HepG2 (cell line): Measurements from ENCODE around the gene RABL6. TPM values are rescaled to one million over a fixed set of nuclear protein-coding genes. Genes with fewer than 3 reads are reported as not detected.

ENCODE experiments used
- GTF3A ChIP-seq: sonication (generic); formaldehyde crosslinking; conservative IDR thresholded peaks from 2 replicates; pipeline ENCODE4 v1.4.0; 2020; ENCODE audit warnings: mild to moderate bottlenecking, missing genetic modification reagents
- HNRNPLL ChIP-seq: fragments of 200-400 bp; formaldehyde crosslinking; IDR thresholded peaks from 2 replicates; pipeline ENCODE4 v1.6.1; 2017; ENCODE audit warnings: mild to moderate bottlenecking, low read depth, low read length; ENCODE audit not compliant: poor library complexity, severe bottlenecking
- IRF1 ChIP-seq: sonication (generic); formaldehyde crosslinking; IDR thresholded peaks from 2 replicates; pipeline ENCODE4 v1.4.0; 2020; ENCODE audit warnings: low read depth, mild to moderate bottlenecking, missing genetic modification reagents
- NCOA1 ChIP-seq: sonication (generic); formaldehyde crosslinking; IDR thresholded peaks from 2 replicates; pipeline ENCODE4 v1.9.0; 2021; ENCODE audit warnings: missing genetic modification reagents
- NCOR1 ChIP-seq: fragments of 200-600 bp; sonication (generic); IDR thresholded peaks from 2 replicates; pipeline ENCODE4 v1.7.0; 2017; ENCODE audit warnings: antibody characterized with exemption, low read length, borderline replicate concordance
- PHF5A ChIP-seq: IDR thresholded peaks from one replicate; pipeline ENCODE4 v1.6.1; 2018; ENCODE audit warnings: low read depth, missing genetic modification reagents; ENCODE audit not compliant: unreplicated experiment
- RARA ChIP-seq: IDR thresholded peaks from 2 replicates; pipeline ENCODE4 v1.6.1; 2016; ENCODE audit warnings: missing genetic modification reagents, missing compliant biosample characterization
- SMC3 ChIP-seq: IDR thresholded peaks from 2 replicates; pipeline ENCODE4 v1.6.1; 2011; ENCODE audit warnings: low read length, improper control_type of control experiment
- ZNF619 ChIP-seq: sonication (generic); formaldehyde crosslinking; IDR thresholded peaks from 2 replicates; pipeline ENCODE4 v1.4.0; 2020; ENCODE audit warnings: mild to moderate bottlenecking, missing genetic modification reagents
- ZNF646 ChIP-seq: sonication (generic); formaldehyde crosslinking; IDR thresholded peaks from 2 replicates; pipeline ENCODE4 v1.9.0; 2021; ENCODE audit warnings: mild to moderate bottlenecking, missing genetic modification reagents
- ZNF709 ChIP-seq: sonication (generic); formaldehyde crosslinking; IDR thresholded peaks from 2 replicates; pipeline ENCODE4 v1.5.0; 2020; ENCODE audit warnings: mild to moderate bottlenecking, missing genetic modification reagents
- polyA plus RNA-seq, 8 experiments: library from polyadenylated mRNA; depleted of rRNA in 3 of 8; stranded (reverse) in 7 of 8; unstranded in 1 of 8; fragments of >200 nt; fragmentation: Illumina TruSeq in 4 of 8; extraction: Trizol in 4 of 8; gene quantifications; 2 replicates each; pipeline versions ENCODE4 v1.2.1 to v1.2.3, GENCODE V29; 2011 to 2016; ENCODE audit warnings: low read depth in 4 of 8, missing spikeins in 1 of 8, mixed read lengths in 1 of 8; ENCODE audit not compliant: insufficient read depth in 1 of 8
- total RNA-seq, 5 experiments: library from RNA; depleted of rRNA; stranded (reverse); fragments of >200 nt; fragmentation: Illumina TruSeq; extraction: Trizol; gene quantifications; 2 replicates each; pipeline ENCODE4 v1.2.3, GENCODE V29; 2016; ENCODE audit warnings: low read depth in 1 of 5
- TF ChIP-seq, protein P1 (sequence below): sonication (generic); formaldehyde crosslinking; IDR thresholded peaks from 2 replicates; pipeline ENCODE4 v1.4.0; 2020; ENCODE audit warnings: mild to moderate bottlenecking, missing genetic modification reagents
- TF ChIP-seq, protein P2 (sequence below): sonication (generic); formaldehyde crosslinking; IDR thresholded peaks from 2 replicates; pipeline ENCODE4 v1.8.0; 2022; ENCODE audit warnings: missing genetic modification reagents, mild to moderate bottlenecking, borderline replicate concordance

The RABL6 gene
- total and polyA plus RNA-seq, 2 of the 13 experiments (the other 11 are each of a cell fraction or from before 2014, with no cell fraction given) = 81.5 to 125 TPM

GRCh38 chr9:136885950-136886578 is 78.3 kb downstream of the RABL6 start, which contains the start of gene TRAF2 (continued):
- TF ChIP-seq, protein P1, sequence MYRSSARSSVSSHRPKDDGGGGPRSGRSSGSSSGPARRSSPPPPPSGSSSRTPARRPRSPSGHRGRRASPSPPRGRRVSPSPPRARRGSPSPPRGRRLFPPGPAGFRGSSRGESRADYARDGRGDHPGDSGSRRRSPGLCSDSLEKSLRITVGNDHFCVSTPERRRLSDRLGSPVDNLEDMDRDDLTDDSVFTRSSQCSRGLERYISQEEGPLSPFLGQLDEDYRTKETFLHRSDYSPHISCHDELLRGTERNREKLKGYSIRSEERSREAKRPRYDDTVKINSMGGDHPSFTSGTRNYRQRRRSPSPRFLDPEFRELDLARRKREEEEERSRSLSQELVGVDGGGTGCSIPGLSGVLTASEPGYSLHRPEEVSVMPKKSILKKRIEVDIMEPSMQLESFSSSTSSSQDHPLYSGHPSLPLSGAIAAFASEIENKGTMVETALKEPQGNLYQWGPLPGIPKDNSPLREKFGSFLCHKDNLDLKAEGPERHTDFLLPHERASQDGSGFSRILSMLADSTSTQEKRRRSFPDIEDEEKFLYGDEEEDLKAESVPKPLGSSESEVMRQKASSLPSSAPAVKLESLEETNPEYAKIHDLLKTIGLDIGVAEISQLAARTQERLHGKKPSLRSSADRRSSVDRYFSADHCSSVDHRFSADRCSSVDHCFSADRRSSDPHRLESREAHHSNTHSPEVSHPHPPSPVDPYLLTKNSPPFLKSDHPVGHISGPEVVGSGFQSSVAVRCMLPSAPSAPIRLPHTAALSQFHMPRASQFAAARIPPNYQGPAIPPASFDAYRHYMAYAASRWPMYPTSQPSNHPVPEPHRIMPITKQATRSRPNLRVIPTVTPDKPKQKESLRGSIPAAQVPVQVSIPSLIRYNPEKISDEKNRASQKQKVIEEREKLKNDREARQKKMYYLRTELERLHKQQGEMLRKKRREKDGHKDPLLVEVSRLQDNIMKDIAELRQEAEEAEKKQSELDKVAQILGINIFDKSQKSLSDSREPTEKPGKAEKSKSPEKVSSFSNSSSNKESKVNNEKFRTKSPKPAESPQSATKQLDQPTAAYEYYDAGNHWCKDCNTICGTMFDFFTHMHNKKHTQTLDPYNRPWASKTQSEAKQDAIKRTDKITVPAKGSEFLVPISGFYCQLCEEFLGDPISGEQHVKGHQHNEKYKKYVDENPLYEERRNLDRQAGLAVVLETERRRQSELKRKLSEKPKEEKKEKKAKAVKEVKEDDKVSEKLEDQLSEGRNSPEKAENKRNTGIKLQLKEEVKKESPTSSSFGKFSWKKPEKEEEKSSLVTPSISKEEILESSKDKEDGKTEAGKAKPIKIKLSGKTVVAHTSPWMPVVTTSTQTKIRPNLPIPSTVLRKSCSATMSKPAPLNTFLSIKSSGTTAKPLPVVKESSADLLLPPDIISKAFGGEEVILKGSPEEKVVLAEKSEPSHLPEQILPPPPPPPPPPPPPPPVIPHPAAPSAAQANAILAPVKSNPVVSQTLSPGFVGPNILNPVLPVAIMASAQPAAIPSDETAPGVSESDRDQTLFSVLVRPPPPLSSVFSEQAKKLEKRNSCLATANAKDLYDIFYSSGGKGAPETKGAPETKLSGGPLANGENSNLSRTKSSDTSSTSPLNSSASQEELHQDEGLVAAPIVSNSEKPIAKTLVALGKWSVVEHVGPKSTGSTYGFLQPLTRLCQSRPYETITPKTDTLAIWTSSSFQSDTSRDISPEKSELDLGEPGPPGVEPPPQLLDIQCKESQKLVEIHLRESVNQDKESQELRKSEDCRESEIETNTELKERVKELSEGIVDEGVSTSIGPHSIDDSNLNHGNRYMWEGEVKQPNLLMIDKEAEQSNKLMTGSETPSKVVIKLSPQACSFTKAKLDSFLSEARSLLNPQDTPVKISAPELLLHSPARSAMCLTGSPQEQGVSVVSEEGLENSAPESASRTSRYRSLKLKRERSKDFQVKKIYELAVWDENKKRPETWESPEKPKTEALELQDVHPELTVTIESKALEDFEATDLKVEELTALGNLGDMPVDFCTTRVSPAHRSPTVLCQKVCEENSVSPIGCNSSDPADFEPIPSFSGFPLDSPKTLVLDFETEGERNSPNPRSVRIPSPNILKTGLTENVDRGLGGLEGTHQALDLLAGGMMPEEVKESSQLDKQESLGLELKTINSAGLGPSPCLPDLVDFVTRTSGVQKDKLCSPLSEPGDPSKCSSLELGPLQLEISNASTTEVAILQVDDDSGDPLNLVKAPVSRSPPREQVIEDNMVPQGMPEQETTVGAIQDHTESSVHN = no peak
- TF ChIP-seq PHF5A (CRISPR knock-in tag) (no peak), ZNF646 (CRISPR knock-in tag) (no peak), NCOA1 (CRISPR knock-in tag) (no peak), RARA (CRISPR knock-in tag) (no peak), NCOR1 (no peak), GTF3A (no peak), ZNF619 (CRISPR knock-in tag) (no peak), HNRNPLL (peak; percentile 88), ZNF709 (CRISPR knock-in tag) (no peak), IRF1 (no peak), SMC3 (no peak)
- TF ChIP-seq, protein P2, sequence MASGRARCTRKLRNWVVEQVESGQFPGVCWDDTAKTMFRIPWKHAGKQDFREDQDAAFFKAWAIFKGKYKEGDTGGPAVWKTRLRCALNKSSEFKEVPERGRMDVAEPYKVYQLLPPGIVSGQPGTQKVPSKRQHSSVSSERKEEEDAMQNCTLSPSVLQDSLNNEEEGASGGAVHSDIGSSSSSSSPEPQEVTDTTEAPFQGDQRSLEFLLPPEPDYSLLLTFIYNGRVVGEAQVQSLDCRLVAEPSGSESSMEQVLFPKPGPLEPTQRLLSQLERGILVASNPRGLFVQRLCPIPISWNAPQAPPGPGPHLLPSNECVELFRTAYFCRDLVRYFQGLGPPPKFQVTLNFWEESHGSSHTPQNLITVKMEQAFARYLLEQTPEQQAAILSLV (CRISPR knock-in tag) = no peak
